ENCODE results near the gene KIAA1549. TPM values are rescaled to one million over a fixed set of nuclear protein-coding genes. Genes with fewer than 3 reads are reported as not detected.

KIAA1549 gene
- polyA plus RNA-seq, 2 of the 4 experiments (the other 2 are of a cell fraction) = 4.1 to 4.7 TPM

DNA sequence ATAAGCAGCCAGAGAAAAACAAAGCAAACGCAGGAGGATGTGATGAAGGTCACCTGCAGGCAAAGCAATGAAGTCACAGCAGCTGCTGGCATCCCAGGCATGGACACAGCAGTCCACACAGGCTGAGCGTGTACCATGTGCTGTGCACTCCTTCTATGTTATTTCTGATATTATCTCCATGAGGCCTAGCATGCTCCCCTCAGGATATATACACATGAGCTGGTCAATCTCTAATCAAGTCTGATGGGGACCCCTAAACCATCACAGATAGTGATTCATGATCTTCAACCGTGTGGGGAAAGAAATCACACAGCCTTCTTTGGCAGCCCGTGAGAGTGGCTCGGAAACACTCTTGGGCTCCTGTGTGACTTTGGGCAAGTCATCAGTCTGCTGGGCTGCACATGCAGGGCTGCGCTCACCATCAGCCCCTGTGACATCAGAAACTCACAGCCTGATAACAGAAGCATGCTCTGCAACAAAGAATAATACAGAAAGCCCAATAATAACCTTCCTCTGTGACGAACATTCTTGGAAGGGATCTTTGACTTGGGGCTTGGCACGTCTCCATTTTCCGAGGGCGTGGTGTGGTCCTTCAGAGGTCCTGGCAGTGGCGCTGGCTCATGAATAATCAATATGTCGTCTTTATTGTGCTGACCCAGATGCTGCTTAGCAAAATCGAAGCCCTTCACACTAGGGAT, 100.2 kb downstream of the KIAA1549 start (continued):
- TF ChIP-seq POLR2AphosphoS2 (conservative IDR thresholded peaks at IDR 0.05; ENCODE audit: low read length) = no peak
- TF ChIP-seq, protein P1, sequence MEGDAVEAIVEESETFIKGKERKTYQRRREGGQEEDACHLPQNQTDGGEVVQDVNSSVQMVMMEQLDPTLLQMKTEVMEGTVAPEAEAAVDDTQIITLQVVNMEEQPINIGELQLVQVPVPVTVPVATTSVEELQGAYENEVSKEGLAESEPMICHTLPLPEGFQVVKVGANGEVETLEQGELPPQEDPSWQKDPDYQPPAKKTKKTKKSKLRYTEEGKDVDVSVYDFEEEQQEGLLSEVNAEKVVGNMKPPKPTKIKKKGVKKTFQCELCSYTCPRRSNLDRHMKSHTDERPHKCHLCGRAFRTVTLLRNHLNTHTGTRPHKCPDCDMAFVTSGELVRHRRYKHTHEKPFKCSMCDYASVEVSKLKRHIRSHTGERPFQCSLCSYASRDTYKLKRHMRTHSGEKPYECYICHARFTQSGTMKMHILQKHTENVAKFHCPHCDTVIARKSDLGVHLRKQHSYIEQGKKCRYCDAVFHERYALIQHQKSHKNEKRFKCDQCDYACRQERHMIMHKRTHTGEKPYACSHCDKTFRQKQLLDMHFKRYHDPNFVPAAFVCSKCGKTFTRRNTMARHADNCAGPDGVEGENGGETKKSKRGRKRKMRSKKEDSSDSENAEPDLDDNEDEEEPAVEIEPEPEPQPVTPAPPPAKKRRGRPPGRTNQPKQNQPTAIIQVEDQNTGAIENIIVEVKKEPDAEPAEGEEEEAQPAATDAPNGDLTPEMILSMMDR (IDR thresholded peaks at IDR 0.05) = no peak
- TF ChIP-seq, protein P2, sequence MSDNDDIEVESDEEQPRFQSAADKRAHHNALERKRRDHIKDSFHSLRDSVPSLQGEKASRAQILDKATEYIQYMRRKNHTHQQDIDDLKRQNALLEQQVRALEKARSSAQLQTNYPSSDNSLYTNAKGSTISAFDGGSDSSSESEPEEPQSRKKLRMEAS (IDR thresholded peaks at IDR 0.05) = no peak

DNA sequence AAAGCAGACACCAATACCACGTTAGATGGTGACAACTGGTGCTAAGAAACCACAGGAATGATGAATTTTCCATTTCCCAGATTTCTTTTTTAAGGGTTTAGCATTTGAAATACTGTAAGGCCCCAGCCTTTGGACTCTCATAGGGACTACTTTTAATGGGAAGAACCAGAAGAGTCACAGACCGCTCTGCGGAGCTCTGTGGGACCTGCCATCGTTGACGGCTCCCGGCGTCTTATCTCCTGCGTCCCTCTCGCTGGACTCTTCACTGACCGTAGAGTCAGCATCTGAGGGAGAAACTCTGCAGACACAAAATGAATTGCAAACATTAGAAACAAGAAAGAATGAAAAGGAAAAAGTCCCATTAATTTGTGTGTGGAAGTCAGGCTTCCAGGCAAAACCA, 101.8 kb downstream of the KIAA1549 start:
- ChIA-PET POLR2A (interaction anchor here (0.7 kb wide), 1 partner anchor 103 kb away, joined by 3 read pairs; no protein-coding TSS in a partner anchor), CTCF (no interaction called here)
- no peak overlapping the region for H3K4me3 ChIP-seq
- no peak for DNase-seq (ENCODE audit: low read depth in 1 of 2, low spot score in 1 of 2)
- TF ChIP-seq HOXB5 (CRISPR knock-in tag; IDR thresholded peaks at IDR 0.05) = no peak
- TF ChIP-seq, protein P3, sequence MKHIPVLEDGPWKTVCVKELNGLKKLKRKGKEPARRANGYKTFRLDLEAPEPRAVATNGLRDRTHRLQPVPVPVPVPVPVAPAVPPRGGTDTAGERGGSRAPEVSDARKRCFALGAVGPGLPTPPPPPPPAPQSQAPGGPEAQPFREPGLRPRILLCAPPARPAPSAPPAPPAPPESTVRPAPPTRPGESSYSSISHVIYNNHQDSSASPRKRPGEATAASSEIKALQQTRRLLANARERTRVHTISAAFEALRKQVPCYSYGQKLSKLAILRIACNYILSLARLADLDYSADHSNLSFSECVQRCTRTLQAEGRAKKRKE (CRISPR knock-in tag; IDR thresholded peaks at IDR 0.05; ENCODE audit: low read depth) = no peak
- TF ChIP-seq ZSCAN20 (CRISPR knock-in tag; IDR thresholded peaks at IDR 0.05) = no peak
- no peak for TF ChIP-seq CHD4 (IDR thresholded peaks at IDR 0.05; ENCODE audit: borderline replicate concordance)
- TF ChIP-seq, protein P4, sequence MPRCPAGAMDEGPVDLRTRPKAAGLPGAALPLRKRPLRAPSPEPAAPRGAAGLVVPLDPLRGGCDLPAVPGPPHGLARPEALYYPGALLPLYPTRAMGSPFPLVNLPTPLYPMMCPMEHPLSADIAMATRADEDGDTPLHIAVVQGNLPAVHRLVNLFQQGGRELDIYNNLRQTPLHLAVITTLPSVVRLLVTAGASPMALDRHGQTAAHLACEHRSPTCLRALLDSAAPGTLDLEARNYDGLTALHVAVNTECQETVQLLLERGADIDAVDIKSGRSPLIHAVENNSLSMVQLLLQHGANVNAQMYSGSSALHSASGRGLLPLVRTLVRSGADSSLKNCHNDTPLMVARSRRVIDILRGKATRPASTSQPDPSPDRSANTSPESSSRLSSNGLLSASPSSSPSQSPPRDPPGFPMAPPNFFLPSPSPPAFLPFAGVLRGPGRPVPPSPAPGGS (IDR thresholded peaks at IDR 0.05) = no peak
- TF ChIP-seq NFE2L2 (conservative IDR thresholded peaks at IDR 0.05; ENCODE audit: low read length) = no peak
- TF ChIP-seq, protein P5, sequence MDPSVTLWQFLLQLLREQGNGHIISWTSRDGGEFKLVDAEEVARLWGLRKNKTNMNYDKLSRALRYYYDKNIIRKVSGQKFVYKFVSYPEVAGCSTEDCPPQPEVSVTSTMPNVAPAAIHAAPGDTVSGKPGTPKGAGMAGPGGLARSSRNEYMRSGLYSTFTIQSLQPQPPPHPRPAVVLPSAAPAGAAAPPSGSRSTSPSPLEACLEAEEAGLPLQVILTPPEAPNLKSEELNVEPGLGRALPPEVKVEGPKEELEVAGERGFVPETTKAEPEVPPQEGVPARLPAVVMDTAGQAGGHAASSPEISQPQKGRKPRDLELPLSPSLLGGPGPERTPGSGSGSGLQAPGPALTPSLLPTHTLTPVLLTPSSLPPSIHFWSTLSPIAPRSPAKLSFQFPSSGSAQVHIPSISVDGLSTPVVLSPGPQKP (IDR thresholded peaks at IDR 0.05; ENCODE audit: low read depth, low read length) = no peak
- no peak for TF ChIP-seq SMC3 (IDR thresholded peaks at IDR 0.05)
- TF ChIP-seq RARB (CRISPR knock-in tag; IDR thresholded peaks at IDR 0.05) = no peak
- TF ChIP-seq FOSL2 (IDR thresholded peaks at IDR 0.05) = no peak
- no peak for TF ChIP-seq FOSL2 (CRISPR knock-in tag; IDR thresholded peaks at IDR 0.05)
- TF ChIP-seq FOXS1 (CRISPR knock-in tag; IDR thresholded peaks at IDR 0.05) = no peak
- no peak for TF ChIP-seq RCOR1 (IDR thresholded peaks at IDR 0.05; ENCODE audit: low read depth, low read length)
- TF ChIP-seq CBX8 (IDR thresholded peaks at IDR 0.05) = no peak
- TF ChIP-seq RNF2 (IDR thresholded peaks at IDR 0.05; ENCODE audit: borderline replicate concordance, low read depth) = no peak
- TF ChIP-seq, protein P2 (IDR thresholded peaks at IDR 0.05) = no peak
- TF ChIP-seq ZFP36 (IDR thresholded peaks at IDR 0.05; ENCODE audit: borderline replicate concordance, partially characterized antibody) = no peak
- ATAC-seq = no peak
- no peak overlapping the region for H3K27ac ChIP-seq
- H3K4me1 ChIP-seq = peaks cover 14% of the 10 kb centered on the region; the same call in 2 of the 3 replicates
- whole genome bisulfite sequencing (ENCODE audit: missing lambda C conversion rate) = 94% methylated on average over 10 of the region's 10 CpGs
- no peak for FAIRE-seq
- no peaks in the 10 kb centered on the region for H3K9me3 ChIP-seq
- no peak overlapping the region for H3K4me2 ChIP-seq
